WTC11 (cell line): ENCODE results near the gene CARMIL3. TPM values are rescaled to one million over a fixed set of nuclear protein-coding genes. Genes with fewer than 3 reads are reported as not detected.

Source experiments
- ATAC-seq: fragments of 200-7000 bp; cut with Tn5 transposase; 2 replicates; pipeline ENCODE4 v1.10.0; 2021; ENCODE audit warnings: mild to moderate bottlenecking, moderate library complexity
- CTCF ChIA-PET: fragments of 300-600 bp; sonication (Branson Sonifier 250); formaldehyde crosslinking; loops from one replicate; lab custom pipeline; 2021; ENCODE audit warnings: antibody characterized with exemption; lab: Charles Lee
- POLR2A ChIA-PET: fragments of 350-600 bp; sonication (Branson Sonifier 250); formaldehyde crosslinking; loops from one replicate; lab custom pipeline; 2021; ENCODE audit warnings: antibody characterized with exemption; lab: Charles Lee
- DNase-seq: peaks from one replicate; pipeline ENCODE4 v3.0.0; 2021; ENCODE audit warnings: low spot score
- H3K27ac Mint-ChIP-seq: 2 replicates; pipeline ENCODE4 v1.8.0; 2021; ENCODE audit warnings: mixed read lengths
- H3K27me3 Mint-ChIP-seq: 2 replicates; pipeline ENCODE4 v1.8.0; 2021; ENCODE audit warnings: low read depth, mild to moderate bottlenecking, moderate library complexity, mixed read lengths
- H3K36me3 Mint-ChIP-seq: 2 replicates; pipeline ENCODE4 v1.8.0; 2021; ENCODE audit warnings: mixed read lengths
- H3K4me1 Mint-ChIP-seq: 2 replicates; pipeline ENCODE4 v1.8.0; 2022; ENCODE audit warnings: mixed read lengths
- H3K4me3 Mint-ChIP-seq: 2 replicates; pipeline ENCODE4 v1.8.0; 2021; ENCODE audit warnings: mild to moderate bottlenecking, moderate library complexity, mixed read lengths
- H3K9me3 Mint-ChIP-seq: 2 replicates; pipeline ENCODE4 v1.8.0; 2021; ENCODE audit warnings: mixed read lengths
- FOXJ3 ChIP-seq: sonication (generic); formaldehyde crosslinking; IDR thresholded peaks from 2 replicates; pipeline ENCODE4 v1.9.0; 2021; ENCODE audit warnings: missing genetic modification reagents, mild to moderate bottlenecking, borderline replicate concordance
- GRHL2 ChIP-seq: fragments of 250-450 bp; sonication (Bioruptor Pico); IDR thresholded peaks from 2 replicates; pipeline ENCODE4 v1.8.0; 2022; ENCODE audit warnings: mild to moderate bottlenecking, moderate library complexity; ENCODE audit not compliant: insufficient replicate concordance, severe bottlenecking
- HMGXB4 ChIP-seq: sonication (generic); formaldehyde crosslinking; IDR thresholded peaks from 2 replicates; pipeline ENCODE4 v1.8.1; 2023; ENCODE audit warnings: mild to moderate bottlenecking, moderate library complexity, missing genetic modification reagents
- NFYB ChIP-seq: sonication (generic); formaldehyde crosslinking; conservative IDR thresholded peaks from 2 replicates; pipeline ENCODE4 v1.8.0; 2022; ENCODE audit warnings: low read depth, missing genetic modification reagents
- NR1H2 ChIP-seq: sonication (generic); formaldehyde crosslinking; IDR thresholded peaks from 2 replicates; pipeline ENCODE4 v1.9.0; 2021; ENCODE audit warnings: mild to moderate bottlenecking, moderate library complexity, missing genetic modification reagents
- NR3C1 ChIP-seq: sonication (generic); formaldehyde crosslinking; conservative IDR thresholded peaks from 2 replicates; pipeline ENCODE4 v1.8.1; 2023; ENCODE audit warnings: low read depth, mild to moderate bottlenecking, missing genetic modification reagents
- PRDM15 ChIP-seq: sonication (generic); formaldehyde crosslinking; IDR thresholded peaks from 2 replicates; pipeline ENCODE4 v1.8.0; 2022; ENCODE audit warnings: missing genetic modification reagents
- SP1 ChIP-seq: sonication (generic); formaldehyde crosslinking; conservative IDR thresholded peaks from 2 replicates; pipeline ENCODE4 v1.8.1; 2022; ENCODE audit warnings: missing genetic modification reagents
- TEAD4 ChIP-seq: sonication (generic); formaldehyde crosslinking; IDR thresholded peaks from 2 replicates; pipeline ENCODE4 v1.8.0; 2022; ENCODE audit warnings: mild to moderate bottlenecking, missing genetic modification reagents
- TP53 ChIP-seq: sonication (generic); formaldehyde crosslinking; IDR thresholded peaks from 2 replicates; pipeline ENCODE4 v1.8.1; 2023; ENCODE audit warnings: mild to moderate bottlenecking, missing genetic modification reagents
- ZMAT4 ChIP-seq: fragments of 250-450 bp; sonication (Bioruptor Pico); IDR thresholded peaks from 2 replicates; pipeline ENCODE4 v1.9.0; 2021; ENCODE audit warnings: mild to moderate bottlenecking
- ZNF232 ChIP-seq: sonication (generic); formaldehyde crosslinking; IDR thresholded peaks from 2 replicates; pipeline ENCODE4 v1.8.0; 2022; ENCODE audit warnings: mild to moderate bottlenecking, missing genetic modification reagents
- ZNF263 ChIP-seq: sonication (generic); formaldehyde crosslinking; IDR thresholded peaks from 2 replicates; pipeline ENCODE4 v1.8.1; 2022; ENCODE audit warnings: low read depth, mild to moderate bottlenecking, moderate library complexity, missing genetic modification reagents
- ZNF281 ChIP-seq: sonication (generic); formaldehyde crosslinking; IDR thresholded peaks from 2 replicates; pipeline ENCODE4 v1.8.0; 2023; ENCODE audit warnings: mild to moderate bottlenecking, missing genetic modification reagents
- ZNF425 ChIP-seq: fragments of 250-450 bp; sonication (Bioruptor Pico); conservative IDR thresholded peaks from 2 replicates; pipeline ENCODE4 v1.9.0; 2021; ENCODE audit warnings: mild to moderate bottlenecking
- ZNF512 ChIP-seq: sonication (generic); formaldehyde crosslinking; IDR thresholded peaks from 2 replicates; pipeline ENCODE4 v1.8.1; 2022; ENCODE audit warnings: missing genetic modification reagents, borderline replicate concordance
- ZNF671 ChIP-seq: fragments of 250-450 bp; sonication (Bioruptor Pico); IDR thresholded peaks from 2 replicates; pipeline ENCODE4 v1.8.0; 2021; ENCODE audit warnings: mild to moderate bottlenecking
- total RNA-seq: library from RNA; stranded (reverse); gene quantifications from 3 replicates; pipeline ENCODE4 v1.2.3, GENCODE V29; 2021

CARMIL3 gene
- total RNA-seq, 1 experiment from 2014 or later, result 13.0 TPM

GRCh38 chr14:24079491-24080141 is 27.8 kb downstream of the CARMIL3 start:
- H3K27ac Mint-ChIP-seq, result peak overlapping the region; percentile 21
- TF ChIP-seq ZNF263 (CRISPR knock-in tag) (peak; percentile 4; the same call in 1 of the 2 replicates), HMGXB4 (CRISPR knock-in tag) (no peak), ZNF512 (CRISPR knock-in tag) (no peak), ZMAT4 (CRISPR knock-in tag) (no peak), TP53 (CRISPR knock-in tag) (no peak)
- TF ChIP-seq, all 79 proteins: peak for 1
- Mint-ChIP-seq H3K36me3 (no peaks in the 10 kb centered on the region), H3K9me3 (no peaks in the 10 kb centered on the region), H3K4me1 (peaks cover 35% of the 10 kb centered on the region), H3K4me3 (peak overlapping the region; percentile 74), H3K27me3 (peaks cover 26% of the 10 kb centered on the region)
- POLR2A ChIA-PET, result interaction anchor here (1.4 to 4.4 kb wide), 3 partner anchors 10 to 28 kb away, joined by 5 to 67 read pairs (median 8); partner anchors contain the start of genes CARMIL3 and PCK2
- ATAC-seq (peak; percentile 63), DNase-seq (peak; percentile 65)
- CTCF ChIA-PET, result interaction anchor here (0.9 to 5.2 kb wide), 12 partner anchors 9 to 163 kb away, joined by 3 to 101 read pairs (median 10); partner anchors contain the start of genes DCAF11, DHRS4, IRF9 and NRL

- DNase-seq (no peak), ATAC-seq (no peak)
- ChIA-PET POLR2A (interaction anchor here (0.7 to 4.4 kb wide), 6 partner anchors 10 to 34 kb away, joined by 3 to 67 read pairs (median 6); partner anchors contain the start of genes CARMIL3, DCAF11, NRL and PCK2), CTCF (interaction anchor here (0.9 to 5.2 kb wide), 15 partner anchors 8 to 162 kb away, joined by 3 to 101 read pairs (median 7); partner anchors contain the start of genes CARMIL3, DCAF11, IRF9 and NRL)
- Mint-ChIP-seq H3K9me3 (no peaks in the 10 kb centered on the region), H3K4me1 (peaks cover 35% of the 10 kb centered on the region), H3K27me3 (peaks cover 26% of the 10 kb centered on the region), H3K36me3 (no peaks in the 10 kb centered on the region), H3K4me3 (peak overlapping the region; percentile 74)
- no peak for TF ChIP-seq ZNF232 (CRISPR knock-in tag)
- TF ChIP-seq SP1 (CRISPR knock-in tag), result no peak
- TF ChIP-seq NFYB (CRISPR knock-in tag), result no peak
- no peak for TF ChIP-seq ZNF671 (CRISPR knock-in tag)
- TF ChIP-seq FOXJ3 (CRISPR knock-in tag), result no peak
- TF ChIP-seq HMGXB4 (CRISPR knock-in tag), result no peak
- TF ChIP-seq ZMAT4 (CRISPR knock-in tag), result no peak
- TF ChIP-seq ZNF425 (CRISPR knock-in tag), result no peak
- TF ChIP-seq TEAD4, result no peak
- no peak for TF ChIP-seq NR3C1 (CRISPR knock-in tag)
- no peak for TF ChIP-seq PRDM15 (CRISPR knock-in tag)
- no peak for TF ChIP-seq GRHL2 (CRISPR knock-in tag)
- no peak for TF ChIP-seq NR1H2 (CRISPR knock-in tag)
- TF ChIP-seq ZNF281 (CRISPR knock-in tag), result no peak
- TF ChIP-seq, all 79 proteins: peak for 0
- H3K27ac Mint-ChIP-seq, result peak overlapping the region; percentile 21
Measured at GRCh38 chr14:24080142-24080530, 28.3 kb downstream of the CARMIL3 start.
